HFFc6 (cell line): ENCODE results near the gene SQSTM1. TPM values are rescaled to one million over a fixed set of nuclear protein-coding genes. Genes with fewer than 3 reads are reported as not detected.

Experiments used
- DNase-seq: peaks from one replicate; pipeline ENCODE4 v3.0.0-alpha.2; 2018
- H3K27ac Mint-ChIP-seq: 2 replicates; pipeline ENCODE4 v1.8.0; 2020; ENCODE audit warnings: mild to moderate bottlenecking, mixed read lengths
- H3K27me3 Mint-ChIP-seq: 2 replicates; pipeline ENCODE4 v1.8.0; 2021; ENCODE audit warnings: mild to moderate bottlenecking, moderate library complexity, mixed read lengths; ENCODE audit not compliant: insufficient read depth
- H3K36me3 Mint-ChIP-seq: 2 replicates; pipeline ENCODE4 v1.8.0; 2021; ENCODE audit warnings: low read depth, mixed read lengths
- H3K4me1 Mint-ChIP-seq: 2 replicates; pipeline ENCODE4 v1.8.0; 2020; ENCODE audit warnings: low read depth, mixed read lengths
- H3K4me3 Mint-ChIP-seq: 2 replicates; pipeline ENCODE4 v1.8.0; 2020; ENCODE audit warnings: mild to moderate bottlenecking, moderate library complexity, mixed read lengths
- H3K9me3 Mint-ChIP-seq: 2 replicates; pipeline ENCODE4 v1.8.0; 2020; ENCODE audit warnings: mild to moderate bottlenecking, mixed read lengths
- total RNA-seq, 6 experiments: library from RNA; stranded (reverse); fragmentation: NEBNext Ultra II Directional; extraction: Animal tissue kit (Norgen Biotek cat#: 25700); gene quantifications; 2 replicates in 1 of 6; 3 replicates in 5 of 6; pipeline ENCODE4 v1.2.3, GENCODE V29; 2021
- TF ChIP-seq, protein P1 (sequence below): fragments of 200-600 bp; sonication (generic); IDR thresholded peaks from 2 replicates; pipeline ENCODE4 v1.5.0; 2021; ENCODE audit warnings: antibody characterized with exemption, mild to moderate bottlenecking

The SQSTM1 gene
- total RNA-seq, 6 experiments from 2014 or later: 188 to 282 (median 280) TPM

DNA sequence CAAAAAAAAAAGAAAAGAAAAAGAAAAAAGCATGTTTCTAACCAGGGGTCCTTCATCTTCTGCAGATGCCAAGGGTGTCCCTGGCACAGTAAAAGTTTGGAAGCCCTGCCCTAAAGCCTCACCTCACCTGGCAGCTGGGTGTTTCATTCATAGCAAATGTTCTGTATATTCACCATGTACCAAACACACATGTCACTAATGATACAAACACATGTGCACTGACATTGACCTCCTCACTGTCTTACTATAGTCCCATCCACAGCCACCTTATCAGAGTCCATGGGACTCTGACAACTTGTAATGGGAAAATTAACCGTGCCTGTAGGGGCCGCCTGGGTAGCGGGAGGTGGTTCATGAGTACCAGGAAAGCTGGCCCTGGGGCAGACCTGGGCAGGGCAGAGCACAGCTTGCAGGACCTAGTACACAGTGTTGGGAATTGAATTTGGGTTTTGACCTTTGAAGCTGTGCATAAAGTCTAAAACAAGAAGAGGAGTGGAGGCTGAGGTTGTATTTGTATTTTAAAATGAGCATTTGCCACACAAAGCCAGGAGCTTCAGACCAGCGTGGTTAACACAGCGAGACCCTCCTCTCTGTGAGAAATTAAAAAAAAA, 7.6 kb upstream of the SQSTM1 start:
- no peak for DNase-seq
- Mint-ChIP-seq H3K36me3 (peaks cover 10% of the 10 kb centered on the region; the same call in 1 of the 2 replicates), H3K27ac (no peak overlapping the region), H3K27me3 (peaks cover 3% of the 10 kb centered on the region; the same call in 1 of the 2 replicates), H3K4me3 (no peak overlapping the region), H3K4me1 (peaks cover 4% of the 10 kb centered on the region), H3K9me3 (no peaks in the 10 kb centered on the region)
- TF ChIP-seq, protein P1, sequence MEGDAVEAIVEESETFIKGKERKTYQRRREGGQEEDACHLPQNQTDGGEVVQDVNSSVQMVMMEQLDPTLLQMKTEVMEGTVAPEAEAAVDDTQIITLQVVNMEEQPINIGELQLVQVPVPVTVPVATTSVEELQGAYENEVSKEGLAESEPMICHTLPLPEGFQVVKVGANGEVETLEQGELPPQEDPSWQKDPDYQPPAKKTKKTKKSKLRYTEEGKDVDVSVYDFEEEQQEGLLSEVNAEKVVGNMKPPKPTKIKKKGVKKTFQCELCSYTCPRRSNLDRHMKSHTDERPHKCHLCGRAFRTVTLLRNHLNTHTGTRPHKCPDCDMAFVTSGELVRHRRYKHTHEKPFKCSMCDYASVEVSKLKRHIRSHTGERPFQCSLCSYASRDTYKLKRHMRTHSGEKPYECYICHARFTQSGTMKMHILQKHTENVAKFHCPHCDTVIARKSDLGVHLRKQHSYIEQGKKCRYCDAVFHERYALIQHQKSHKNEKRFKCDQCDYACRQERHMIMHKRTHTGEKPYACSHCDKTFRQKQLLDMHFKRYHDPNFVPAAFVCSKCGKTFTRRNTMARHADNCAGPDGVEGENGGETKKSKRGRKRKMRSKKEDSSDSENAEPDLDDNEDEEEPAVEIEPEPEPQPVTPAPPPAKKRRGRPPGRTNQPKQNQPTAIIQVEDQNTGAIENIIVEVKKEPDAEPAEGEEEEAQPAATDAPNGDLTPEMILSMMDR: no peak

DNA sequence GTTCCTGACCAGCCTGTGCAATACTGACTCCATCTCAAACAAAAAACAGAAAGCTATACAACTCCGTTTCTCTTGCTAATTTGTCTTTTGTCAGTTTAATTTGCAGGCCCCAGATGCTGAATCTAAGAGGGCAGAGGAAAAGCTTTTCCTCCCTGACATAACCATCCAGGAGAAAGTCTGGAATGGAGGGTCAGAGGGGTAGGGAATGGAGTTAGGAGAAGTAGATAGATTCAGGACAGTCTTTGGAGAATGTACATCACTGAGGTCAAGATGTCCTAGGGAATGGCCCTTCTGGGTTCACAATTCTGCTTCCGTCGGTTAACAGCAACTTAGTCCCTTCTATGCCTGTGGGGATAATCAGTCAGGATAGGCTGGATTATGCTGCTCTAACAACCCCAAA, 6.6 kb upstream of the SQSTM1 start:
- Mint-ChIP-seq H3K4me1 (peaks cover 12% of the 10 kb centered on the region), H3K27ac (no peak overlapping the region), H3K4me3 (no peak overlapping the region), H3K36me3 (peaks cover 10% of the 10 kb centered on the region; the same call in 1 of the 2 replicates), H3K27me3 (peaks cover 3% of the 10 kb centered on the region; the same call in 1 of the 2 replicates), H3K9me3 (no peaks in the 10 kb centered on the region)
- DNase-seq: no peak
- TF ChIP-seq, protein P1: no peak

DNA sequence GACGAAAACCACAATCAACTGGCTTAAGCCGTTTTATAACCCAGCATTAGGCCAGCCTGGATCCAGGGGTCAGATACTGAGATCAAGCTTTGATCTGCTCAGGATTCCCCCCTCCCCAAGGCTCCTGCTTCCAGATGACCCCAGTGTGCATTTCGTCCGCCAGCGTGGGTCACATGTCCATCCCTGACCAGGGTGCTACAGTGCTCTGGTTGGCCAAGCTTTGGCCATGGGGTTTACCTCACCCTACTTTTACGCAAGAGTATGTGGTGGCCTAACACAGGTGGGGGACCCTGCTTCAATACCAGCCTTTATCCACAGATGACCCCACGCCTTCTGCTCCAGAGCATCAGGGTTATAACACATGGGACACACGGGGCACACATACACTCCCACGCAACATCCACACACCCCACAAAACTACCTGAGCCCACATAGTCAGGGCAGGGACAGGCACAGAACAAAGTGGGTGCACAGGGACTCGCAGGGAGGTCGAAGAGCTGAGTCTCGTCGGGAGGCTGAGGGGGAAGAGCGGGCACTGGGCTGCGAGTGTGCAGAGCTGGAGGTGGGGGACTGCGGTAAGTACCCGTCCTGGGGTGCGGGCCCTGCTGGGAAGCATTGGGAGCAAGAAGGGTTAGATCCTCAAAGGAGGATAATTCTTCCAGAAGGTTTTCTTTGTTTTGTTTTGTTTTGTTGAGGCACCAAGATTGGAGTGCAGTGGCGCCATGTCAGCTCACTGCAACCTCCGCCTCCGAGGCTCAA, 5.0 kb upstream of the SQSTM1 start:
- Mint-ChIP-seq H3K27ac (no peak overlapping the region), H3K4me3 (no peak overlapping the region), H3K9me3 (no peaks in the 10 kb centered on the region), H3K27me3 (peaks cover 3% of the 10 kb centered on the region; the same call in 1 of the 2 replicates), H3K36me3 (peaks cover 9% of the 10 kb centered on the region; the same call in 1 of the 2 replicates), H3K4me1 (peaks cover 21% of the 10 kb centered on the region)
- no peak for DNase-seq
- TF ChIP-seq, protein P1: no peak

DNA sequence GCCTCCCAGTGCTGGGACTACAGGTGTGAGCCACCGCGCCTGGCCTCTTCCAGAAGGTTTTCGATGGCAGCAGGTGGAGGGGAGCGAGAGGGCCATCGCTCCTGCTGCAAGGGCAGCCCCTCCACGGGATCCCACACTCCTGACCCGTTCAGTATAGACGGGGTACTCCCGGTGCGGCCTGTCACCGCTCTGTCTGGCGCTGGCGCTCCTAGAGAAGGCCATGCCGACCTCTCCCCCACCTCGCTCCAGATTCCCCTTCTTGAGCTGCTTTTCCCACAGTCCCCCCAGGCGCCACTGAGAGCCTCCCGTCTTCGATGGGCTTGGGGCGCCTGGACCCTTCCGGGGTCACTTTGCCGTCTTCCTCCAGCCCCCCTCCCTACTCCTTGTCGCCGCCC, 4.3 kb upstream of the SQSTM1 start:
- peaks cover 4% of the 10 kb centered on the region; the same call in 1 of the 2 replicates for H3K27me3 Mint-ChIP-seq
- TF ChIP-seq, protein P1: no peak
- DNase-seq: no peak
- peaks cover 21% of the 10 kb centered on the region for H3K4me1 Mint-ChIP-seq
- H3K27ac Mint-ChIP-seq: no peak overlapping the region
- H3K9me3 Mint-ChIP-seq: no peaks in the 10 kb centered on the region; the same call in 1 of the 2 replicates
- H3K4me3 Mint-ChIP-seq: no peak overlapping the region
- peaks cover 7% of the 10 kb centered on the region; the same call in 1 of the 2 replicates for H3K36me3 Mint-ChIP-seq

DNA sequence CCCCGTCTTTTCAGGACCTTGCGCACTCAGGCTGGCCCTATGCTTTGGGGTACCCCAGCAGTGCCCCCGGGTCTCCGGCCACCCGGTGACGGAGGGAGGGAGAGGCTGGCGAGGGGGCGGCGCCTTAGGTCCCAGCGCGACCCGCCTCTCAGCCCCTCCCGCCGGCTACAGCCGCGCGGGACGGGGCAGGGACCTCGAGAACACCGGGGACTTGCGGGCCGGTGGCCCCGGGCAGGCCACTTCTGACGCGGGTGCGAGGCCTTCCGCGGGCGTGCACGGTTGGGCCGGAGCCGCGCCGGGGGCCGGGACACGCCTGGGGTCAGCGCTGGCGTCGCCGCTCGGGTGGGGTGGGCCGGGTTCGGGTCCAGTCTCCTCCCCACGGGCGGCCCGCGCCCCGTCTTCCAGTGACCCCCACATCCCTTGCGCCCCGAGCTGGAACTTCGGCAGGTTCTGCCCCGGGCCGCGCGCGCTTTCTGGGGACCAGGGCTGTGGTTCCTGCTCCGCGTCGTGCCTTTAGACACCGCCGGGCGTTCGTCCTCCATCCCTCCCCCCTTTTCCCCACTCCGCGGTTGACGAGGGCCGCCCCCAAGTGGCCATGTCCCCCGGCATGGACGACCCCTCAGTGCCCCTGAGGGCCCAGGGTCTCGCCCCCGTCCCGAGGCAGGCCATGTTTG, 3.8 kb upstream of the SQSTM1 start:
- TF ChIP-seq, protein P1: no peak
- Mint-ChIP-seq H3K27me3 (peaks cover 6% of the 10 kb centered on the region; the same call in 1 of the 2 replicates), H3K4me3 (no peak overlapping the region), H3K27ac (no peak overlapping the region), H3K9me3 (no peaks in the 10 kb centered on the region; the same call in 1 of the 2 replicates), H3K4me1 (peaks cover 25% of the 10 kb centered on the region), H3K36me3 (peaks cover 10% of the 10 kb centered on the region; the same call in 1 of the 2 replicates)
- DNase-seq: no peak
